K562 (cell line): ENCODE measurements around the gene NECAB2. TPM values are rescaled to one million over a fixed set of nuclear protein-coding genes. Genes with fewer than 3 reads are reported as not detected.

Experiments used
- FOXK2 ChIP-seq, 2 experiments: fragments of 450-650 bp; IDR thresholded peaks in 1 of 2; conservative IDR thresholded peaks in 1 of 2; 2 replicates each; pipeline ENCODE4 v1.6.1; 2016; ENCODE audit warnings: low read depth in 2 of 2, mild to moderate bottlenecking in 1 of 2
- L3MBTL2 ChIP-seq: fragments of 450-650 bp; IDR thresholded peaks from 2 replicates; pipeline ENCODE4 v1.6.1; 2016; ENCODE audit warnings: mild to moderate bottlenecking, moderate library complexity
- SIX5 ChIP-seq, 2 experiments: IDR thresholded peaks; 2 replicates each; pipeline ENCODE4 v1.6.1; 2011; ENCODE audit warnings: low read length in 2 of 2, borderline replicate concordance in 1 of 2, low read depth in 1 of 2, mild to moderate bottlenecking in 1 of 2, moderate library complexity in 1 of 2; ENCODE audit not compliant: insufficient read depth in 1 of 2
- THRB ChIP-seq: fragments of 450-650 bp; formaldehyde crosslinking; conservative IDR thresholded peaks from 2 replicates; pipeline ENCODE4 v1.4.0; 2022; ENCODE audit warnings: mild to moderate bottlenecking, missing genetic modification characterization
- UBTF ChIP-seq, 2 experiments: IDR thresholded peaks; 2 replicates each; pipeline ENCODE4 v1.6.1; 2012; ENCODE audit warnings: improper control_type of control experiment in 2 of 2, low read depth in 2 of 2, low read length in 2 of 2, borderline replicate concordance in 1 of 2
- ZNF695 ChIP-seq: fragments of 450-650 bp; formaldehyde crosslinking; IDR thresholded peaks from 2 replicates; pipeline ENCODE4 v1.4.0; 2020; ENCODE audit warnings: mild to moderate bottlenecking, moderate library complexity
- polyA plus RNA-seq, 8 experiments: library from polyadenylated mRNA; depleted of rRNA in 4 of 8; stranded (reverse) in 5 of 8; unstranded in 3 of 8; fragments of >200 nt; fragmentation: Nextera tagmentation in 2 of 8; fragmentation: Illumina TruSeq in 1 of 8; extraction: Ambion mirVana in 2 of 8; extraction: Trizol in 1 of 8; gene quantifications; 2 replicates each; pipeline versions ENCODE4 v1.2.1 to v1.2.3, GENCODE V29; 2011 to 2014; ENCODE audit warnings: inconsistent platforms in 1 of 8, missing spikeins in 1 of 8
- total RNA-seq, 7 experiments: library from RNA; depleted of rRNA in 6 of 7; stranded (reverse); fragments of >200 nt in 6 of 7; fragmentation: Illumina TruSeq in 2 of 7; extraction: Trizol in 2 of 7; gene quantifications; 2 replicates each; pipeline versions ENCODE4 v1.2.1 to v1.2.3, GENCODE V29; 2011 to 2021; ENCODE audit warnings: low replicate concordance in 1 of 7
- TF ChIP-seq, protein P1 (sequence below): fragments of 450-650 bp; IDR thresholded peaks from 2 replicates; pipeline ENCODE4 v1.6.1; 2017; ENCODE audit warnings: antibody characterized with exemption, mild to moderate bottlenecking

Gene NECAB2
- total and polyA plus RNA-seq, 9 of the 15 experiments (the other 6 are each of a cell fraction or from before 2014, with no cell fraction given), result 0.03 to 0.28 TPM; not detected in 7

- no peak for TF ChIP-seq UBTF (IDR thresholded peaks at IDR 0.05; ENCODE audit: borderline replicate concordance in 1 of 2, low read depth in 2 of 2, low read length in 2 of 2)
- no peak for TF ChIP-seq ZNF695 (CRISPR knock-in tag)
- TF ChIP-seq SIX5 (IDR thresholded peaks at IDR 0.05; ENCODE audit: borderline replicate concordance in 1 of 2, insufficient read depth in 1 of 2, low read depth in 1 of 2, low read length in 2 of 2), result no peak
- no peak for TF ChIP-seq FOXK2 (conservative IDR thresholded peaks at IDR 0.05 in 1 of 2, IDR thresholded peaks at IDR 0.05 in 1 of 2; ENCODE audit: low read depth in 2 of 2)
- TF ChIP-seq, protein P1, sequence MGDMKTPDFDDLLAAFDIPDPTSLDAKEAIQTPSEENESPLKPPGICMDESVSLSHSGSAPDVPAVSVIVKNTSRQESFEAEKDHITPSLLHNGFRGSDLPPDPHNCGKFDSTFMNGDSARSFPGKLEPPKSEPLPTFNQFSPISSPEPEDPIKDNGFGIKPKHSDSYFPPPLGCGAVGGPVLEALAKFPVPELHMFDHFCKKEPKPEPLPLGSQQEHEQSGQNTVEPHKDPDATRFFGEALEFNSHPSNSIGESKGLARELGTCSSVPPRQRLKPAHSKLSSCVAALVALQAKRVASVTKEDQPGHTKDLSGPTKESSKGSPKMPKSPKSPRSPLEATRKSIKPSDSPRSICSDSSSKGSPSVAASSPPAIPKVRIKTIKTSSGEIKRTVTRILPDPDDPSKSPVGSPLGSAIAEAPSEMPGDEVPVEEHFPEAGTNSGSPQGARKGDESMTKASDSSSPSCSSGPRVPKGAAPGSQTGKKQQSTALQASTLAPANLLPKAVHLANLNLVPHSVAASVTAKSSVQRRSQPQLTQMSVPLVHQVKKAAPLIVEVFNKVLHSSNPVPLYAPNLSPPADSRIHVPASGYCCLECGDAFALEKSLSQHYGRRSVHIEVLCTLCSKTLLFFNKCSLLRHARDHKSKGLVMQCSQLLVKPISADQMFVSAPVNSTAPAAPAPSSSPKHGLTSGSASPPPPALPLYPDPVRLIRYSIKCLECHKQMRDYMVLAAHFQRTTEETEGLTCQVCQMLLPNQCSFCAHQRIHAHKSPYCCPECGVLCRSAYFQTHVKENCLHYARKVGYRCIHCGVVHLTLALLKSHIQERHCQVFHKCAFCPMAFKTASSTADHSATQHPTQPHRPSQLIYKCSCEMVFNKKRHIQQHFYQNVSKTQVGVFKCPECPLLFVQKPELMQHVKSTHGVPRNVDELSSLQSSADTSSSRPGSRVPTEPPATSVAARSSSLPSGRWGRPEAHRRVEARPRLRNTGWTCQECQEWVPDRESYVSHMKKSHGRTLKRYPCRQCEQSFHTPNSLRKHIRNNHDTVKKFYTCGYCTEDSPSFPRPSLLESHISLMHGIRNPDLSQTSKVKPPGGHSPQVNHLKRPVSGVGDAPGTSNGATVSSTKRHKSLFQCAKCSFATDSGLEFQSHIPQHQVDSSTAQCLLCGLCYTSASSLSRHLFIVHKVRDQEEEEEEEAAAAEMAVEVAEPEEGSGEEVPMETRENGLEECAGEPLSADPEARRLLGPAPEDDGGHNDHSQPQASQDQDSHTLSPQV, result no peak
- TF ChIP-seq THRB (CRISPR knock-in tag), result no peak
- no peak for TF ChIP-seq L3MBTL2
- TF ChIP-seq, all 486 proteins: peak for 13
These were observed 74.9 kb downstream of the NECAB2 start (continued) for GRCh38 chr16:84042879-84043485.
